Common myeloid progenitor, CD34-positive (primary cell): ENCODE data around the gene HUS1B.

Source experiments
- CTCF ChIA-PET: fragments of 350-600 bp; sonication (Branson Sonifier 250); formaldehyde crosslinking; loops from one replicate; lab custom pipeline; 2021; ENCODE audit warnings: antibody characterized with exemption; lab: Charles Lee
- POLR2A ChIA-PET: fragments of 350-600 bp; sonication (Branson Sonifier 250); formaldehyde crosslinking; loops from one replicate; lab custom pipeline; 2021; ENCODE audit warnings: antibody characterized with exemption; lab: Charles Lee
- DNase-seq, 3 donors: peaks; one replicate each; pipeline versions ENCODE4 v3.0.0 to v3.0.0-alpha.2; 2013
- H3K27ac ChIP-seq, 2 experiments: 1 replicate in 1 of 2; 2 replicates in 1 of 2; pipeline ENCODE4 v1.7.0; 2013; ENCODE audit warnings: inconsistent platforms in 2 of 2, low read length in 2 of 2, mild to moderate bottlenecking in 2 of 2, low read depth in 1 of 2, moderate library complexity in 1 of 2; ENCODE audit not compliant: severe bottlenecking in 2 of 2, insufficient read depth in 1 of 2, poor library complexity in 1 of 2
- H3K27me3 ChIP-seq, 5 experiments: replicated peaks in 2 of 5; 1 replicate in 3 of 5; 2 replicates in 2 of 5; pipeline versions ENCODE4 v1.6.1 to v1.7.0; 2013; ENCODE audit warnings: low read length in 4 of 5, mild to moderate bottlenecking in 2 of 5, moderate library complexity in 2 of 5, inconsistent platforms in 1 of 5; ENCODE audit not compliant: insufficient read depth in 5 of 5, control insufficient read depth in 4 of 5
- H3K36me3 ChIP-seq, 4 experiments: 1 replicate in 2 of 4; 2 replicates in 2 of 4; pipeline versions ENCODE4 v1.6.1 to v1.7.0; 2013; ENCODE audit warnings: low read length in 3 of 4, control low read depth in 1 of 4, mild to moderate bottlenecking in 1 of 4; ENCODE audit not compliant: control insufficient read depth in 4 of 4, insufficient read depth in 4 of 4
- H3K4me1 ChIP-seq, 4 experiments: 1 replicate in 3 of 4; 2 replicates in 1 of 4; pipeline versions ENCODE4 v1.6.1 to v1.7.1; 2013; ENCODE audit warnings: low read length in 3 of 4, mild to moderate bottlenecking in 3 of 4, control low read depth in 1 of 4, inconsistent platforms in 1 of 4, moderate library complexity in 1 of 4; ENCODE audit not compliant: control insufficient read depth in 4 of 4, insufficient read depth in 4 of 4; ENCODE audit errors: control extremely low read depth in 1 of 4
- H3K4me3 ChIP-seq, 7 experiments: 1 replicate in 4 of 7; 2 replicates in 3 of 7; pipeline versions ENCODE4 v1.5.1 to v1.7.0; 2013; ENCODE audit warnings: mild to moderate bottlenecking in 7 of 7, low read length in 6 of 7, moderate library complexity in 6 of 7, inconsistent platforms in 2 of 7, low read depth in 2 of 7, control low read depth in 1 of 7; ENCODE audit not compliant: insufficient read depth in 4 of 7, control insufficient read depth in 1 of 7; ENCODE audit errors: extremely low read depth in 1 of 7
- H3K9me3 ChIP-seq, 5 experiments: 1 replicate in 4 of 5; 2 replicates in 1 of 5; pipeline versions ENCODE4 v1.6.1 to v1.7.1; 2013; ENCODE audit warnings: low read length in 4 of 5, mild to moderate bottlenecking in 2 of 5, inconsistent platforms in 1 of 5, low read depth in 1 of 5, moderate library complexity in 1 of 5; ENCODE audit not compliant: control insufficient read depth in 4 of 5, insufficient read depth in 2 of 5; ENCODE audit errors: control extremely low read depth in 1 of 5
- WGBS: methylation state at CpG from one replicate; pipeline ENCODE4 v1.1.5; 2013; ENCODE audit not compliant: insufficient coverage; 5-methylcytosine and 5-hydroxymethylcytosine counted together

HUS1B gene

DNA sequence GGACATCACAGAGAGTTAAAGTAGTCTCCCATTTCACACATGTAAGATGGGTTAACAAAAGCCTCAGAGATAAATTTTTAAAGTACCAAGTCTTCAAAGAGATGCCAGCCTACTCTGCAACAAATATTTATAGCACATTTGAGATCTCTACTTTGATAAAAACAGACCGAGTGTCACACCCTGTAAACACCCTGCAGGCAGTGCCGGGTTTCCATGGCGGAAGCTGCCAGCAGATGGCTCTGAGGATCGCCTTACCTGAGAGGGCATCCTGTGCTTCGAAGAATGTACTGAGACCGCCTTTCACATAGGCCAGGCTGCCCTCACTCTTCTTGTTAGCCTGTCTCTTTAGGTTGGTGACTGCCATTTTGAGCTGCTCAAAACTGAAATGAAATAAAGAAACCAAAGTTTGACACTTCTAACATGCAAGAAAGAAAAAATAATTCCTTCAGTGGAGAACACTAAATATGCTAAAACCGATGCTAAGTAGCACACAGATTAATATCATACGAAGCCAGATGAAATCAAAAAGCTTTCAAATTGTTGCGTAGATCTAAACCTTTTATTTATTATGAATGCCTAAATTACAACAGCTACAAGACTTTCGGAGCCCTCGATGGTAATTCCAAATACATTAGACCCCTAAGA lies 39.3 kb downstream of the HUS1B start:
- H3K4me1 ChIP-seq = no peaks in the 10 kb centered on the region
- WGBS = 95% methylated on average over 6 of the region's 11 CpGs
- H3K27me3 ChIP-seq = no peaks in the 10 kb centered on the region
- no peak for DNase-seq
- ChIA-PET CTCF (interaction anchor here (2.5 kb wide), 1 partner anchor 24 kb away, joined by 6 read pairs; no protein-coding TSS in a partner anchor), POLR2A (no interaction called here)
- no peak overlapping the region for H3K4me3 ChIP-seq
- no peaks in the 10 kb centered on the region for H3K9me3 ChIP-seq
- peaks cover 4 to 26% (median 11%) of the 10 kb centered on the region in 4 experiments for H3K36me3 ChIP-seq
- H3K27ac ChIP-seq = no peak overlapping the region

DNA sequence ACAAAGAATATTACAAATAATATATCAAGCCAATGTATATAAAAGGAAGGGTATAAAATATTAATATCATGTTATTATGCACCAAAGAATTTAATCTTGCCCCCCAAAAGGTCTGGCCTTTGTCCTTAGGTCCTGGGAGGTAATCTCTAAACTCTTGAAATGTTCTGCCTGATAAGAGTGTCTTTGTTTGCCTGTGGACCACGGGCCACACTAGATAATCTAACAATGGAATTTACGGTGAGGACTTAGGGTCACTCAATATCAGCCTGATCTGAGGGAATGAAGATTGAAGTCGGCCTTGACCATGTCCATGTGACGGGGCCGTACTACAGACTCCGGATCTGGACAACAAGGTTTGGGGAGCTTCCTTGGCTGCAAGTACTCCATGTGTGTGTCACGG lies 42.9 kb downstream of the HUS1B start:
- ChIA-PET CTCF (no interaction called here), POLR2A (no interaction called here)
- H3K4me3 ChIP-seq = no peak overlapping the region
- WGBS = 96% methylated on average over 7 of the region's 7 CpGs
- H3K9me3 ChIP-seq = no peaks in the 10 kb centered on the region
- peaks cover 0 to 8% (median 2%) of the 10 kb centered on the region in 4 experiments for H3K4me1 ChIP-seq
- no peak for DNase-seq
- peaks cover 2 to 22% (median 9%) of the 10 kb centered on the region in 4 experiments for H3K36me3 ChIP-seq
- H3K27ac ChIP-seq = no peak overlapping the region
- no peaks in the 10 kb centered on the region for H3K27me3 ChIP-seq

GRCh38 chr6:611928-612327 lies 45.0 kb downstream of the HUS1B start:
- no peak for DNase-seq
- Histone ChIP-seq H3K4me3 (no peak overlapping the region), H3K9me3 (no peaks in the 10 kb centered on the region), H3K4me1 (peaks cover 0 to 8% (median 2%) of the 10 kb centered on the region in 4 experiments), H3K27me3 (no peaks in the 10 kb centered on the region), H3K27ac (no peak overlapping the region), H3K36me3 (peaks cover under 1 to 18% (median 6%) of the 10 kb centered on the region in 4 experiments)
- 0% methylated on average over 1 of the region's 4 CpGs for WGBS
- CTCF ChIA-PET = no interaction called here
- POLR2A ChIA-PET = no interaction called here

- POLR2A ChIA-PET = no interaction called here
- Histone ChIP-seq H3K4me1 (peaks cover 0 to 8% (median 2%) of the 10 kb centered on the region in 4 experiments), H3K27ac (no peak overlapping the region), H3K9me3 (no peaks in the 10 kb centered on the region), H3K4me3 (no peak overlapping the region), H3K27me3 (no peaks in the 10 kb centered on the region), H3K36me3 (peaks cover 1 to 24% (median 7%) of the 10 kb centered on the region in 4 experiments)
- DNase-seq = peak in 1 of 3 donors; percentile 4
- CTCF ChIA-PET = no interaction called here
- WGBS = no CpG with 5 or more reads among the region's 2 CpGs
Measured at GRCh38 chr6:610882-611281, 46.0 kb downstream of the HUS1B start.

DNA sequence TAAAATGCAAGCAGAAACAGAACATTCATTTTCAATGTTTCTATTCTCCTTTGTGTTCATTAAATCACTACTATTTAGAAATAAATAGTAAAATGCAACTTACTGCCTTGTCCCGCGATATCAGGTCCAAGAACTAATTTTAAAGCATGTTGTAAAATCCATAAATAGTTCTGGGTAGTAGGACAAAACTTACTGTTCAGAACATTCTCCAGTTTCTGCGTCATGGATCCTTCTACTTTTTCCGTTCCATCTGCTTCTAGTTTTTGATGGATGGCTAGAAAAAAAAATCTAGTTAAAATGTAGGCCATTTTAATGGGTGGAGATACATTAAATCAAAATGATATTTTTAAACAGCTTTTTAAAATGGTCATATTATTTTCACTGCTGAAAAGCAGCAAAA lies 47.0 kb downstream of the HUS1B start:
- CTCF ChIA-PET = no interaction called here
- POLR2A ChIA-PET = no interaction called here
- H3K9me3 ChIP-seq = no peaks in the 10 kb centered on the region
- 100% methylated on average over 2 of the region's 4 CpGs for WGBS
- no peak overlapping the region for H3K27ac ChIP-seq
- no peaks in the 10 kb centered on the region for H3K27me3 ChIP-seq
- no peak overlapping the region for H3K4me3 ChIP-seq
- no peak for DNase-seq
- H3K4me1 ChIP-seq = peaks cover 0 to 8% (median 2%) of the 10 kb centered on the region in 4 experiments
- H3K36me3 ChIP-seq = peaks cover 0 to 20% (median 7%) of the 10 kb centered on the region in 4 experiments

- no peak for DNase-seq
- peaks cover 0 to 8% (median 2%) of the 10 kb centered on the region in 4 experiments for H3K4me1 ChIP-seq
- no peak overlapping the region for H3K27ac ChIP-seq
- H3K9me3 ChIP-seq = no peaks in the 10 kb centered on the region
- H3K27me3 ChIP-seq = no peaks in the 10 kb centered on the region
- POLR2A ChIA-PET = no interaction called here
- CTCF ChIA-PET = no interaction called here
- 98% methylated on average over 13 of the region's 14 CpGs for WGBS
- peaks cover 3 to 19% (median 5%) of the 10 kb centered on the region in 4 experiments for H3K36me3 ChIP-seq
- H3K4me3 ChIP-seq = no peak overlapping the region
Measured at GRCh38 chr6:606829-607379, 50.0 kb downstream of the HUS1B start.
